ENCODE results near the gene APPBP2. TPM values are rescaled to one million over a fixed set of nuclear protein-coding genes. Genes with fewer than 3 reads are reported as not detected.

The APPBP2 gene
- total RNA-seq, 2 experiments from 2014 or later = 29.8 to 32.9 TPM

- no peak for DNase-seq
These were observed 116.0 kb downstream of the APPBP2 start for GRCh38 chr17:60410001-60410400.

GRCh38 chr17:60406887-60407286, 119.2 kb downstream of the APPBP2 start:
- POLR2A ChIA-PET = no interaction called here
- no peak for DNase-seq
- Mint-ChIP-seq H3K36me3 (no peaks in the 10 kb centered on the region), H3K27ac (no peak overlapping the region), H3K4me3 (no peak overlapping the region), H3K9me3 (no peaks in the 10 kb centered on the region), H3K27me3 (peaks cover 12% of the 10 kb centered on the region), H3K4me1 (peaks cover 7% of the 10 kb centered on the region)
- ATAC-seq (ENCODE audit: low read depth) = no peak

More at GRCh38 chr17:60410001-60410400, 116.0 kb downstream of the APPBP2 start:
- Mint-ChIP-seq H3K4me3 (no peak overlapping the region), H3K4me1 (no peaks in the 10 kb centered on the region), H3K27me3 (peaks cover 14% of the 10 kb centered on the region), H3K27ac (no peak overlapping the region), H3K36me3 (no peaks in the 10 kb centered on the region), H3K9me3 (no peaks in the 10 kb centered on the region)
- no peak for ATAC-seq (ENCODE audit: low read depth)
- POLR2A ChIA-PET = interaction anchor here (0.5 kb wide), 1 partner anchor 20 kb away, joined by 4 read pairs; no protein-coding TSS in a partner anchor

GRCh38 chr17:60403962-60404361, 122.1 kb downstream of the APPBP2 start:
- H3K9me3 Mint-ChIP-seq = peaks cover 1% of the 10 kb centered on the region
- H3K27me3 Mint-ChIP-seq = peaks cover 10% of the 10 kb centered on the region
- ATAC-seq (ENCODE audit: low read depth) (no peak), DNase-seq (no peak)
- peaks cover 2% of the 10 kb centered on the region for H3K36me3 Mint-ChIP-seq
- POLR2A ChIA-PET = no interaction called here
- H3K4me1 Mint-ChIP-seq = peaks cover 17% of the 10 kb centered on the region
- no peak overlapping the region for H3K27ac Mint-ChIP-seq
- no peak overlapping the region for H3K4me3 Mint-ChIP-seq

GRCh38 chr17:60403523-60403810, 122.6 kb downstream of the APPBP2 start:
- Mint-ChIP-seq H3K36me3 (peaks cover 4% of the 10 kb centered on the region), H3K27ac (no peak overlapping the region), H3K27me3 (peaks cover 10% of the 10 kb centered on the region), H3K4me3 (no peak overlapping the region), H3K4me1 (peaks cover 19% of the 10 kb centered on the region), H3K9me3 (peaks cover 1% of the 10 kb centered on the region)
- no peak for DNase-seq
- POLR2A ChIA-PET = no interaction called here
- ATAC-seq (ENCODE audit: low read depth) = no peak

GRCh38 chr17:60401819-60402218, 124.2 kb downstream of the APPBP2 start:
- no peak for DNase-seq
- Mint-ChIP-seq H3K36me3 (peaks cover 4% of the 10 kb centered on the region), H3K9me3 (peaks cover 1% of the 10 kb centered on the region), H3K4me3 (no peak overlapping the region), H3K4me1 (peaks cover 29% of the 10 kb centered on the region), H3K27ac (no peak overlapping the region), H3K27me3 (peaks cover 4% of the 10 kb centered on the region)
- no peak for ATAC-seq (ENCODE audit: low read depth)
- POLR2A ChIA-PET = interaction anchor here (1.4 kb wide), 1 partner anchor 10 kb away, joined by 6 read pairs; the partner anchor contains the start of gene USP32

GRCh38 chr17:60398227-60398959, 127.6 kb downstream of the APPBP2 start:
- ATAC-seq (ENCODE audit: low read depth) = peak; percentile 78
- peak overlapping the region; percentile 90 for H3K27ac Mint-ChIP-seq
- H3K9me3 Mint-ChIP-seq = peaks cover 1% of the 10 kb centered on the region
- H3K4me1 Mint-ChIP-seq = peaks cover 38% of the 10 kb centered on the region
- H3K27me3 Mint-ChIP-seq = no peaks in the 10 kb centered on the region
- H3K4me3 Mint-ChIP-seq = peak overlapping the region; percentile 77
- peaks cover 10% of the 10 kb centered on the region for H3K36me3 Mint-ChIP-seq
- POLR2A ChIA-PET = interaction anchor here (0.5 to 1.5 kb wide), 3 partner anchors 122 to 201 kb away, joined by 3 to 5 read pairs (median 3); partner anchors contain the start of gene PPM1D
- no peak for DNase-seq

GRCh38 chr17:60396412-60396811, 129.6 kb downstream of the APPBP2 start:
- no peak for DNase-seq
- Mint-ChIP-seq H3K27me3 (no peaks in the 10 kb centered on the region), H3K9me3 (peaks cover 1% of the 10 kb centered on the region), H3K36me3 (peaks cover 10% of the 10 kb centered on the region), H3K27ac (no peak overlapping the region), H3K4me1 (peaks cover 42% of the 10 kb centered on the region), H3K4me3 (no peak overlapping the region)
- ATAC-seq (ENCODE audit: low read depth) = no peak
- POLR2A ChIA-PET = no interaction called here

GRCh38 chr17:60395508-60396065, 130.5 kb downstream of the APPBP2 start:
- POLR2A ChIA-PET = no interaction called here
- H3K27ac Mint-ChIP-seq = no peak overlapping the region
- no peak overlapping the region for H3K4me3 Mint-ChIP-seq
- H3K9me3 Mint-ChIP-seq = peaks cover 1% of the 10 kb centered on the region
- peaks cover 43% of the 10 kb centered on the region for H3K4me1 Mint-ChIP-seq
- ATAC-seq (ENCODE audit: low read depth) = no peak
- H3K27me3 Mint-ChIP-seq = no peaks in the 10 kb centered on the region
- DNase-seq = no peak
- peaks cover 10% of the 10 kb centered on the region for H3K36me3 Mint-ChIP-seq

GRCh38 chr17:60393840-60394723, 132.0 kb downstream of the APPBP2 start:
- no peak overlapping the region for H3K4me3 Mint-ChIP-seq
- POLR2A ChIA-PET = interaction anchor here (0.6 kb wide), 1 partner anchor 264 kb away, joined by 3 read pairs; no protein-coding TSS in a partner anchor
- H3K36me3 Mint-ChIP-seq = peaks cover 9% of the 10 kb centered on the region

More at GRCh38 chr17:60393840-60394723, 132.0 kb downstream of the APPBP2 start:
- no peak for ATAC-seq (ENCODE audit: low read depth)
- DNase-seq = no peak
- Mint-ChIP-seq H3K27ac (peak overlapping the region; percentile 30), H3K4me1 (peaks cover 48% of the 10 kb centered on the region), H3K9me3 (no peaks in the 10 kb centered on the region), H3K27me3 (no peaks in the 10 kb centered on the region)

Other genes starting within 250 kb of the APPBP2 start
- gene USP32, start 134.1 kb downstream of the APPBP2 start, total RNA-seq = 10 to 100 TPM; 37.0 to 38.5 TPM
- not detected for gene CHCT1, start 103.8 kb downstream of the APPBP2 start, total RNA-seq
- 10 to 100 TPM; 17.1 to 17.5 TPM for gene PPM1D, start 74.0 kb upstream of the APPBP2 start, total RNA-seq
- 10 to 100 TPM; 21.6 to 27.3 TPM for gene BCAS3, start 151.6 kb upstream of the APPBP2 start, total RNA-seq

Measured in activated naive CD8-positive, alpha-beta T cell treated with anti-CD3 and anti-CD28 coated beads, Interleukin-2, amount 10 ng/mL, durations not matched to agents 7 days and 5 days (primary cell).